Stimulated activated CD8-positive, alpha-beta memory T cell treated with anti-CD3 and anti-CD28 coated beads, Interleukin-15, amount 100 ng/mL, for 24 hours (primary cell): Measurements from ENCODE around the gene SLC22A31.
"Not testable (repeated sequence)": the region's sequence is repeated elsewhere in the genome, so short reads cannot be mapped to it uniquely, and the experiment has no call there.

Experiments used
- DNase-seq: peaks from one replicate; pipeline ENCODE4 v3.0.0-alpha.2; 2020; ENCODE audit warnings: low read depth

The SLC22A31 gene

GRCh38 chr16:89200124-89200849 lies at the start of gene SLC22A31:
TSS of gene SLC22A31 (minus strand) at chr16:89200537. CDS start at chr16:89200501, 36 bp downstream.
- DNase-seq = no peak

- DNase-seq = no peak
Measured at GRCh38 chr16:89248196-89248982, 48.1 kb upstream of the SLC22A31 start.

- not testable (repeated sequence) for DNase-seq
Measured at GRCh38 chr16:89247734-89248075, 47.4 kb upstream of the SLC22A31 start.

DNA sequence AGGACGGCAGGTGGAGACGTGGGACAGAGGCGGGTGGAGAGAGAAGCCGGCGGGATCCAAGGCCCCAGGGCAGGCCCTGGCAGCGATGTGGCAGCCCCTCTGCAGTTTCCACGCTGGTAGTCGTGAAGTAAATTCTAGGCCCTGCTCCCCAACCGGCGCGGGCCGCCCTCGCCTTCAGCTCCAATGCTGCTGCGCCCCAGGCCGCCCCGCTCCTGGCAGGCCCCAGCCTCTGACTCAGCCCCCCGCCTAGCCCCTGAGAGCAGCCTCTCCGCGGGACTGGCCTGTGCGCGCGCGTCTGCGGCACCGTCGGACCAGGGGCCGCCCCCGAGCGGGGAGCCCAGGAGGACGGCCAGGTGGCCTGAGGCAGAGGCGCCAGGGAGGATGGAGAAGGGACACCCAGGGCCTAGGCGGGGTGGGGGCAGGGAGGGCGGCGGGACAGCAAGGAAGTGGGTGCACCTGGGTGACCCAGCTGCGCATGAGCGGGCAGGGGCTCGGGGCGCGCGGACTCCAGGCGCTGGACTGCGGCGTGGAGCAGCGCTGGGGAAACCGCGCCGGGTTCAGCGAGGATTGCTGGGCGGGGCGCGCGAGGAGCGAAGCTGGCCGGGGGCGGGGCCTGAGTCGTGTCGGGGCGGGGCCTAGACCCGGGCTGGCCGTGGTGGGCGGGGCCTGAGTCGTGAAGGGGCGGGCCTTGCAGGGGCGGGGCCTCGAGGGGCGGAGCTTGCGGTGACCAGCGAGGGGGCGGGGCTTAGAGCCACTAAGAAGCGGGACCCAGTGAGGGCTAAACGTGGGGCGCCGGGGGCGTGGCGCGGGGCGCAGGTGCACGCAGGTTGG lies 46.8 kb upstream of the SLC22A31 start:
- DNase-seq = peak; percentile 100

DNA sequence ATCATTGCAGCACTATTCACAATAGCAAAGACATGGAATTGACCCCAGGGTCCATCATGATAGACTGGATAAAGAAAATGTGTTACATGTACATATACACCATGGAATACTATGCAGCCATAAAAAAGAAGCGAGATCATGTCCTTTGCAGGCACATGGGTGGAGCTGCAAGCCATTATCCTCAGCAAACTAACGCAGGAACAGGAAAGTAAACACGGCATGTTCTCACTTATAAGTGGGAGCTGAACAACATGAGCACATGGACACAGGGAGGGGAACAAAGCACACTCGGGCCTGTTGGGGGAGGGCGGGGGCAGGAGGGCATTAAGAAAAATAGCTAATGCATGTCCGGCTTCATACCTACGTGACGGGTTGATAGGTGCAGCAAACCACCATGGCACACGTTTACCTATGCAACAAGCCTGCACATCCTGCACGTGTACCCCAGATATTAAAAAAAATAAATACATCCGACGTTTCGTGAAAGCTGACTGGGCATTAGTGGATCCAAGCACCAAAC lies 46.1 kb upstream of the SLC22A31 start:
- no peak for DNase-seq

GRCh38 chr16:89244754-89245153 lies 44.4 kb upstream of the SLC22A31 start:
- DNase-seq = no peak

GRCh38 chr16:89244264-89244663 lies 43.9 kb upstream of the SLC22A31 start:
- not testable (repeated sequence) for DNase-seq

- no peak for DNase-seq
Measured at GRCh38 chr16:89243664-89244063, 43.3 kb upstream of the SLC22A31 start.

- no peak for DNase-seq
Measured at GRCh38 chr16:89242795-89243200, 42.5 kb upstream of the SLC22A31 start.

DNA sequence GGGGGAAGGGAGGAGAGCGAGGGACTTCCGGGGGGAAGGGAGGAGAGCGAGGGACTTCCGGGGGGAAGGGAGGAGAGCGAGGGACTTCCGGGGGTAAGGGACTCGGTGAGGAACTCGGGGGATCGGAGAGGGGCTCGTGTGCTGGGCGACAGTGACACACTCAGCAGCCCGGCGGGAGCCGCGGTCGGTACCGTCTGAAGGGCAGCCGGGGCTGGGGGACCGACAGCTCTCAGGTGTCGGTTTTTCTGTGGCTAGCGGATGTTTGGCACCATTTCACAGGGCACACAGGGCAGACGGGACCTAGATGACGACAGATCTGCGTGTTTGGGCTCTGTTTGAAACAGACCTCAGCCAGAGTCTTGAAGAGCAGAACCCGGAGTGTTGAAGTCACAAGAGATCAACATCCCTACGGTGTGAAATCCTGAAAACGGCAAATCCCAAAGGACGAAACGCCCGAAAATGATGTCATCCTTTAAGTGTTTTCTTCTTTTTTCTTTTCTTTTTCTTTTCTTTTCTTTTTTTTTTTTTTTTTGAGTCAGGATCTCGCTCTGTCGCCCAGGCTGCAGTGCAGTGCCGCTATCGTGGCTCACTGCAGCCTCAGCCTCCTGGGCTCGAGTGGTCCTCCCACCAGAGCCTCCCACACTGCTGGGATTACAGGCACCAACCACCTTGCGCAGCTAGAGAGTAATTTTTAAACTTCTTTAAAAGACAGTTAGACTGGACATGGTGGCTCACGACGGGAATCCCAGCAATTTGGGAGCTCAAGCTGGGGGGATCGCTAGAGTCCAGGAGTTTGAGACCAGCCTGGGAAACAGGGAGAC lies 41.1 kb upstream of the SLC22A31 start:
- DNase-seq = peak; percentile 41

GRCh38 chr16:89237733-89238132 lies 37.4 kb upstream of the SLC22A31 start:
- no peak for DNase-seq

DNA sequence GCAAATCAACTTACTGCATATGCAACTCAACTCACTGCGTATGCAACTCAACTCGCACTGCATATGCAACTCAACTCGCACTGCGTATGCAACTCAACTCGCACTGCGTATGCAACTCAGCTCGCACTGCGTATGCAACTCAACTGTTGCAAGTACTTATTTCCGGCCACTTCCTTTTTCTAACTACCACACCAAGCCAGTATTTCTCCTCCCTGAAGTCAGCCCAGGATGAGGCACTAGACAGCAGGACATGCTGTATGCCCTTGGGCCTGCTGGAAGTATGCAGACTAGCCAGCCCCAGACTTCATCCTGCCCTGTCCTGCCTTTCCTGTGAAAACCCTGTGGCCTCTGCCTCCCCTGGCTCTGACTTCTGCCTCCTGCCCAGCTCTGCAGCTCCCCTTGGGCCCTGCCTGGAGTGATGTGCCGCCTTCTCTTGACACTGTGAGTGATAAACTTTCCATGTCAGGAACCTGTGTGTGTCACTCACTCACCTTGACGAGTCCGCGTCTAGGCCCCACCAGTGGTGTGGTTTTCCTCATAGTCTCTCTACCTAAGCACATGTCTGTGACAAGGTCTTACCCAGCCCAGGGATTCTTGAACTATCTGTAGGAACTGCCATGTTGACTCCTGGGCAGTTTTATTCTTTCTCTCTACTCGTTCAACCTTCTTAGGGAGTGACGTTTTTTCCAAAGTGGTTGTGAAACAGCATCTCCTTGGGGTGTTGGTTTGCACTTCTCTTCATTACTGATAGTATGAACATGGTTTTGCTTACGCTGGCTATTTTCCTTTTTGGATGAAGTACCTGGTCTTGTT lies 33.5 kb upstream of the SLC22A31 start:
- DNase-seq = no peak

- no peak for DNase-seq
Measured at GRCh38 chr16:89232107-89232506, 31.8 kb upstream of the SLC22A31 start.

GRCh38 chr16:89230255-89230654 lies 29.9 kb upstream of the SLC22A31 start:
- no peak for DNase-seq

DNA sequence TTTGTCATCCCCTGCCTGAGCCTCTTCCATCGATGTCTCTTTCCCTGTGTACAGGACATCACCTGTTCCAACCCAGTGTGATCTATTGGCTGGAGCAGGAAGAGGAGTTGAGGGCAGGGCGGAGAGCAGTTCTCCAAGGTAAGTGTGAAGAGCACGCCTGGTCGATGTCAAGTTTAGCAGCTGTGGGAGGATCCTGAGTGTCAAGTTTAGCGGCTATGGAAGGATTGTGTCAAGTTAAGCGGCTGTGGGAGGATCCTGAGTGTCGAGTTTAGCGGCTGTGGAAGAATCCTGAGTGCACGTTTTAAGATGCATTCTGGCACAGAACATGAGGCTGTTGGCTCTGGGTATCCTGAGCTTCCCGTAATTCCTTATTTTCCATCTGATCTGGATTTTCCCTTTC lies 24.3 kb upstream of the SLC22A31 start:
- DNase-seq = no peak

DNA sequence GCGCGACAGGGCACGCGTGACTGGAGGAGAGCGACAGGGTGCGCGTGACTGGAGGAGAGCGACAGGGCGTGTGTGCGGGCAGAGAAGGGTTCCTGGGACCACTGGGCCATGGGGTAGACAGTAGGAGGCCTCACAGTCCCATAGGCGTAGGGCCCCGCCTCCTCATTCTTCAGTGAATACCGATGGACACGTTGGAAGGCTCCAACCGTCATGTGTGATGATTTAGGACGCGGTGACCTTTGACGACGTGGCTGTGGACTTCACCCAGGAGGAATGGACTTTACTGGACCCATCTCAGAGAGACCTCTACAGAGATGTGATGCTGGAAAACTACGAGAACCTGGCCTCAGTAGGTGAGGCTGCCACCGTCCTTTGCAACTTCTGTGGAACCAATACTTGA lies 22.6 kb upstream of the SLC22A31 start:
- DNase-seq = no peak

GRCh38 chr16:89221604-89222003 lies 21.3 kb upstream of the SLC22A31 start:
- no peak for DNase-seq

GRCh38 chr16:89219365-89219764 lies 19.0 kb upstream of the SLC22A31 start:
- DNase-seq = no peak

DNA sequence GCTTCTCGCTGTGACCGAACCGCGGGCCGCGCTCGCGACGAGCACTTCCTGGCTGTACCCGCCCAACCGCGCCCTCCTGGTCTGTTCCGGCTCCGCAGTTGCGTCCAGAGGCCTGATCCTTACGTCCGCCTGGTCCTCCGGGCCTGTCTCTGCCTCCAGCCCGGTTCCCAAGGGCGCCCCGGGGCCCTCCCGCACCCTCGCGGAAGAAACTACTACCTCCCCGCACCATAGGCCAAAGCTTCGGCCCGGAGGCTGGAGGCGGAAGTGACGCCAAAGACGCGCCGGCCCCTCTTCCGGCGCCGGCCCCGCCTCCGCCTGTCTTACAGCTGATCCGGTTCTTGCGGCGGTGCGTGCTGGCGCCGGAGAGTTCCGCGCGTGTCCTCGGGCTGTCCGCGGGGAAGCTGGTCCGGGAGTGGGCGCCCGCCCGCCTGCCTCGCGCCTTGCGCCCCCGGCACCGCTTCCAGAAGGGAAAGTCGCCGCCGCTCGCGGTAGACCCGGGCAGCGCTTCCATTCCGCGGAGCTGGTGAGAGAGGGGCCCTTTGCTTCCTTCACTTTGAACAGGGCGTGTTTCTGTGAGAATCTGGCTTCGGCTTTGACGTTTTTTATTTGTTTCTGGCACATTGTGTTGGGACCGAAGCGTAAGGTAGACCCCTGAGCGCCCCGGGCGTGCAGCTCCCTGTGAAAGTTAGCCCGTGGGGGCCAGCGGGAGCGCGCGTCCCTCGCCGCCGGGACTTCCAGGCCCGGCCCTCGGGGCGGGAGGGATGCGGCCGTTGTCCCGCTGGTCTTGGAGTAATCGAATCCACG lies 17.3 kb upstream of the SLC22A31 start, which contains the start of gene ZNF778:
Gene ZNF778, plus strand, starts transcription at position 316 of the 804 bp plus-strand sequence. CDS start 3,425 bp downstream, outside the sequence.
- DNase-seq = peak; percentile 62

GRCh38 chr16:89217138-89217387 lies 16.7 kb upstream of the SLC22A31 start:
- DNase-seq = no peak
